Esophagus mucosa (tissue), 1 donor: ENCODE measurements around the gene IQSEC3. TPM values are rescaled to one million over a fixed set of nuclear protein-coding genes. Genes with fewer than 3 reads are reported as not detected.

Source experiments
- ATAC-seq: fragments of 200-7000 bp; cut with Tn5 transposase; one replicate; pipeline ENCODE4 v1.9.1; 2020
- total RNA-seq: library from RNA; stranded (reverse); gene quantifications from one replicate; pipeline ENCODE4 v1.2.4, GENCODE V29; 2023
- donor health status: DM: yes; HTN: yes; CAD: no.

Gene IQSEC3
- total RNA-seq, 1 donor from 2014 or later: 0.28 TPM

GRCh38 chr12:219891-220352, 153.4 kb downstream of the IQSEC3 start:
- ATAC-seq: peak; percentile 80

DNA sequence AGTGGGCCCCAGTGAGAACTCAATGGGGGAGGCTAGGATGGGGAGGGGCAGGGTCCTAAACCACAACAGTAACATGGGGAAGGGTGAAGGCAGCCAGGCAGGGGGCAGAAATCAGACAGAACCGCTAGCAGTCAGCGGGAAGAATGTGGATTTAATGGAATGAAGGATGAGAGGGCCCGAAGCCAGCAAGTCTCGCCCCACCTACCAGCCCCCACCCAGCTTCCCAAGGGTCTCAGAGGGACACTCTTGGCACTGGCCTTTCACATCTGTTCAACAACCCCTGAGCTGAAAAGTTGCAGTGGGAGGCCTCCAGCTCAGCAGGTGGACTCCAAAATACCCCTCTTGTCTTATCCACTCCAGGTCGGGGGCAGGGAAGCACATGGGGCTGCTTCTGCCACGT, 153.9 kb downstream of the IQSEC3 start:
- ATAC-seq: no peak

DNA sequence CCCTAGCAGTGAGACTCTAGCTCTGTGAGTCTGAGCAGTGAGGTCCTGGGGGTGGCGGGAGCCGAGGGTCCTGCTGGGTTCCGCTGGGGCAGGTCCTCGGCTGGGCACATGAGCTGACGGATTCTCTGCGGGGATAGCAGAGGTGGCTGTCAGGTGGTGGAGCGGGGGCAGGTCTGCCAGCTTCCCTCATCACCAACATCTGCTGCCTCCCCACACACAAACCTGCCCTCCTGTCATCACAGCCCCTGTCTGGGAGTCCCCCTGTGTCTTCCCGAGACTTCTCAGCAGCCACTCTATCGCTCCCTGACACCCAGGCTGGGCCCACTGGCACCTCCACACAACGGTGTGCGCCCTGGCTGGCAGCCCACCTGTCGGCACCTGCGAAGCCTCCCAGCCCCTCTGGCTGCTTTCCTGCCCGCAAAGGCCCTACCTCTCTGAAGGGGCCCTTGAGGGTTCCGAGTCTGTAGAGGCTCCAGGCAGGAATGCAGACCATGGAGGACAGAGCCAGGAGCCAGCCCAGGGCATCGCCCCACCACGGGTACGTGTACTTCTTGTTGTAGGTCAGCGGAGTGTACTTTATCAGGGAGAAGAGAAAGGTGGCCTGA, 154.5 kb downstream of the IQSEC3 start:
- ATAC-seq: no peak

- ATAC-seq: no peak
Observed at GRCh38 chr12:221736-222135, 155.2 kb downstream of the IQSEC3 start.

DNA sequence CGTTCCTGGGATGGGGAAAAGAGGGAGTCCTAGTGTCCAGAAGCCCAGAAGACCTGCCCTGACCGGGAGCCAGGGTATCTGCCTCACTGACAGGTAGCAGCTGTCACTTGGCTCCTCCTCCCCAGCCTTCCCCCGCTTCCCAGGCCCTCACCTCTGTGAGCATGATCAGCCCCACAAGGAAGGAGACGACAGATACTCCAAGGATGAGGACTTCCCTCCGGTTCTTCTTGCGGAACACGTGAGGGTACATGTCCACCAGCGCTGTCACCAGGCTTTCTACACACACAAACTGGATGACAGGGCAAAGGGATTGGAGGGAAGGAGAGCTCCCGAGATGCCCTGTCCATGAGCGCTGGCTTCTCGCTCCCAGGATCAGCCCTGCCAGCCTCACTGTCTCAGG, 157.3 kb downstream of the IQSEC3 start:
- ATAC-seq: no peak

GRCh38 chr12:224330-224729, 157.8 kb downstream of the IQSEC3 start:
- no peak for ATAC-seq

GRCh38 chr12:225012-225411, 158.4 kb downstream of the IQSEC3 start:
- ATAC-seq: no peak

- no peak for ATAC-seq
Observed at GRCh38 chr12:226401-226800, 159.8 kb downstream of the IQSEC3 start.

DNA sequence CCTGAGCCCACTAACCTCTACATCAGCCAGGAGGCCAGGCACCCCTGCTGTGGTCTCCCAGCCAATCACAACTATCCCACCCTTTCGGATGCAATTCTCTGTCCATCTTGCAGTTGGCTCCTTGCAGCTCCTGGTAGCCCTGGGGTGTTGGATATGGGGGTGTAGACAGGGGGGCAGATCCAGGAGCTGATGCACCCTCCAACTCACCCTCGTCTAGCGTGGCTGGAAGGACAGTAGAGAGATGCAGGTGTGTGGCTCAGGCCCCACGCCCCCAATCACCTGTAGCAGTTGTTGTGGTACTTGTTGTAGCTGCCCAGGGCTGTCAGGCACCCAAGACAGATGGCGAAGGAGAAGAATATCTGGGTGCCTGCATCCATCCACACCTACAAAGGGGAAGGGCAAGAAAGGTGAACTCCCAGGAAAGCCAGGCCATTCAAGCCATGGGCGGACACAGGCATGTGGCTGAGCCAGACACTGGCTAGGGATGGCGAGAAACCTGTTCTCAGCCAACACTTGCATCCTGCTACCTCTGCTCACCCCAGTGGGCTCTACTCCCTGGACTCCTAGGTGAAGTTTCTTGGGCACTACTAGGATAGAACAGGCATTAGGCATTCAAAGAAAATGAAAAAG, 160.8 kb downstream of the IQSEC3 start:
- ATAC-seq: no peak

Other genes with a start within 250 kb of the IQSEC3 start
- 0.12 TPM for gene SLC6A12, start 147.4 kb downstream of the IQSEC3 start, total RNA-seq
- gene SLC6A13, start 196.1 kb downstream of the IQSEC3 start, total RNA-seq: not detected